IMR-90 (cell line): Measurements from ENCODE around the gene HPSE2. TPM values are rescaled to one million over a fixed set of nuclear protein-coding genes. Genes with fewer than 3 reads are reported as not detected.

Experiments
- ATAC-seq: fragments of 200-7000 bp; cut with Tn5 transposase; 2 replicates; pipeline ENCODE4 v1.9.1; 2020; ENCODE audit warnings: low read depth, mild to moderate bottlenecking, moderate library complexity
- BruUV-seq: library from RNA; stranded (reverse); fragments of 400-500 nt; replicated peaks from 2 replicates; lab custom pipeline; 2021; lab: Mats Ljungman, UMichigan
- CTCF ChIA-PET: fragments of 300-600 bp; formaldehyde crosslinking; extraction: SDS; loops from one replicate; lab custom pipeline; 2021; ENCODE audit warnings: antibody characterized with exemption; lab: Yijun Ruan, JAX
- POLR2A ChIA-PET: fragments of 300-600 bp; sonication (Branson Sonifier 250); formaldehyde crosslinking; loops from one replicate; lab custom pipeline; 2022; ENCODE audit warnings: antibody characterized with exemption; ENCODE audit not compliant: unreplicated experiment; lab: Charles Lee
- DNase-seq: peaks from one replicate; pipeline ENCODE4 v3.0.0; 2013
- H2AFZ ChIP-seq: replicated peaks from 2 replicates; pipeline ENCODE3; 2013; ENCODE audit warnings: low read length, mild to moderate bottlenecking; ENCODE audit not compliant: poor library complexity
- H2AK5ac ChIP-seq: 2 replicates; pipeline ENCODE4 v1.6.1; 2013; ENCODE audit warnings: low read depth, low read length, inconsistent platforms
- H2AK9ac ChIP-seq: replicated peaks from 2 replicates; pipeline ENCODE3; 2013; ENCODE audit warnings: mild to moderate bottlenecking, low read depth, low read length, moderate library complexity; ENCODE audit not compliant: poor library complexity
- H2BK120ac ChIP-seq: 2 replicates; pipeline ENCODE4 v1.6.1; 2013; ENCODE audit warnings: low read depth, low read length, inconsistent platforms
- H2BK15ac ChIP-seq: 3 replicates; pipeline ENCODE4 v1.6.1; 2013; ENCODE audit warnings: low read depth, low read length, inconsistent platforms
- H2BK20ac ChIP-seq: 2 replicates; pipeline ENCODE4 v1.6.1; 2013; ENCODE audit warnings: low read depth, mild to moderate bottlenecking, inconsistent platforms, low read length, moderate library complexity
- H2BK5ac ChIP-seq: 2 replicates; pipeline ENCODE4 v1.6.1; 2013; ENCODE audit warnings: mild to moderate bottlenecking, low read depth, low read length, inconsistent platforms; ENCODE audit not compliant: poor library complexity, severe bottlenecking
- H3K14ac ChIP-seq: replicated peaks from 2 replicates; pipeline ENCODE4 v1.6.1; 2013; ENCODE audit warnings: low read depth, low read length, inconsistent platforms
- H3K18ac ChIP-seq: 2 replicates; pipeline ENCODE4 v1.6.1; 2013; ENCODE audit warnings: low read depth, low read length, control low read depth
- H3K23ac ChIP-seq: 2 replicates; pipeline ENCODE4 v1.6.1; 2013; ENCODE audit warnings: low read depth, low read length, inconsistent platforms
- H3K27ac ChIP-seq: 2 replicates; pipeline ENCODE4 v1.5.1; 2013; ENCODE audit warnings: mild to moderate bottlenecking, control low read depth, low read length; ENCODE audit not compliant: insufficient read depth
- H3K27me3 ChIP-seq: 2 replicates; pipeline ENCODE4 v1.6.1; 2013; ENCODE audit warnings: low read length; ENCODE audit not compliant: control insufficient read depth, insufficient read depth
- H3K36me3 ChIP-seq: 2 replicates; pipeline ENCODE4 v1.6.1; 2013; ENCODE audit warnings: low read length, mixed read lengths; ENCODE audit not compliant: control insufficient read depth, insufficient read depth
- H3K4ac ChIP-seq: 2 replicates; pipeline ENCODE4 v1.6.1; 2013; ENCODE audit warnings: low read depth, low read length, inconsistent platforms
- H3K4me1 ChIP-seq: 2 replicates; pipeline ENCODE4 v1.6.1; 2013; ENCODE audit warnings: low read length, mixed read lengths; ENCODE audit not compliant: control insufficient read depth, insufficient read depth
- H3K4me2 ChIP-seq: 2 replicates; pipeline ENCODE4 v1.6.1; 2013; ENCODE audit warnings: low read depth, mild to moderate bottlenecking, control low read depth, low read length, moderate library complexity
- H3K4me3 ChIP-seq: 2 replicates; pipeline ENCODE4 v1.5.1; 2013; ENCODE audit warnings: low read depth, mild to moderate bottlenecking, control low read depth, low read length, moderate library complexity; ENCODE audit not compliant: insufficient read depth
- H3K56ac ChIP-seq: 2 replicates; pipeline ENCODE4 v1.6.1; 2013; ENCODE audit warnings: low read length, inconsistent platforms; ENCODE audit not compliant: insufficient read depth; ENCODE audit errors: extremely low read depth
- H3K79me1 ChIP-seq, 2 experiments: 2 replicates each; pipeline ENCODE4 v1.6.1; 2013; ENCODE audit warnings: low read length in 2 of 2, inconsistent platforms in 1 of 2, low read depth in 1 of 2
- H3K9ac ChIP-seq: 2 replicates; pipeline ENCODE4 v1.6.1; 2013; ENCODE audit warnings: low read depth, low read length, control low read depth
- H3K9me1 ChIP-seq: 2 replicates; pipeline ENCODE4 v1.6.1; 2013; ENCODE audit warnings: low read length, inconsistent platforms; ENCODE audit not compliant: insufficient read depth
- H3K9me3 ChIP-seq: 2 replicates; pipeline ENCODE4 v1.6.1; 2013; ENCODE audit warnings: low read length; ENCODE audit not compliant: control insufficient read depth, insufficient read depth
- H4K20me1 ChIP-seq: 2 replicates; pipeline ENCODE4 v1.6.1; 2013; ENCODE audit warnings: low read length, inconsistent platforms; ENCODE audit not compliant: insufficient read depth
- H4K5ac ChIP-seq: 2 replicates; pipeline ENCODE4 v1.6.1; 2013; ENCODE audit warnings: mild to moderate bottlenecking, low read depth, low read length, control low read depth
- H4K8ac ChIP-seq, 2 experiments: 2 replicates each; pipeline ENCODE4 v1.6.1; 2013; ENCODE audit warnings: low read depth in 2 of 2, low read length in 2 of 2, control low read depth in 1 of 2, inconsistent platforms in 1 of 2
- H4K91ac ChIP-seq: 2 replicates; pipeline ENCODE4 v1.6.1; 2013; ENCODE audit warnings: low read depth, low read length, inconsistent platforms; ENCODE audit not compliant: insufficient read depth
- BHLHE40 ChIP-seq: fragments of 150-350 bp; IDR thresholded peaks from 2 replicates; pipeline ENCODE4 v1.6.1; 2016; ENCODE audit warnings: mild to moderate bottlenecking, low read depth, low read length
- CEBPB ChIP-seq: IDR thresholded peaks from 2 replicates; pipeline ENCODE4 v1.6.1; 2012; ENCODE audit warnings: low read depth, low read length, improper control_type of control experiment
- FOS ChIP-seq: fragments of 150-350 bp; IDR thresholded peaks from 2 replicates; pipeline ENCODE4 v1.6.1; 2016; ENCODE audit warnings: low read depth, low read length
- MAZ ChIP-seq: IDR thresholded peaks from 2 replicates; pipeline ENCODE4 v1.6.1; 2012; ENCODE audit warnings: low read depth, mild to moderate bottlenecking, low read length, improper control_type of control experiment, moderate library complexity, borderline replicate concordance
- NFE2L2 ChIP-seq: fragments of 150-350 bp; IDR thresholded peaks from 2 replicates; pipeline ENCODE4 v1.6.1; 2016; ENCODE audit warnings: low read depth, mild to moderate bottlenecking, low read length
- POLR2A ChIP-seq: IDR thresholded peaks from 2 replicates; pipeline ENCODE4 v1.6.1; 2012; ENCODE audit warnings: mild to moderate bottlenecking, low read depth, low read length
- RAD21 ChIP-seq: IDR thresholded peaks from 2 replicates; pipeline ENCODE4 v1.6.1; 2012; ENCODE audit warnings: low read length, improper control_type of control experiment
- RCOR1 ChIP-seq: IDR thresholded peaks from 2 replicates; pipeline ENCODE4 v1.6.1; 2012; ENCODE audit warnings: mild to moderate bottlenecking, low read length, improper control_type of control experiment; ENCODE audit not compliant: insufficient replicate concordance
- RFX5 ChIP-seq: IDR thresholded peaks from 2 replicates; pipeline ENCODE4 v1.8.0; 2012; ENCODE audit warnings: low read depth, mild to moderate bottlenecking, low read length, moderate library complexity
- WGBS, 2 experiments: methylation state at CpG; one replicate each; pipeline versions ENCODE4 v1.1.5 to v1.1.7; 2013; ENCODE audit warnings: missing lambda C conversion rate in 2 of 2; ENCODE audit not compliant: insufficient read length in 1 of 2; ENCODE audit errors: extremely low coverage in 2 of 2; 5-methylcytosine and 5-hydroxymethylcytosine counted together
- dilution Hi-C: fragments of 300-500 bp; cut with HindIII; formaldehyde crosslinking; loops from one replicate; pipeline ENCODE4 v1.14.3; 2018; ENCODE audit warnings: low sequenced_read_pairs; ENCODE audit not compliant: unreplicated experiment
- in situ Hi-C: fragments of 300-500 bp; cut with MboI; formaldehyde crosslinking; loops from 3 replicates; pipeline ENCODE4 v1.14.3; 2019; ENCODE audit warnings: low sequenced_read_pairs, inconsistent platforms, mixed read lengths
- intact Hi-C: fragments of 100-400 bp; cut with micrococcal nuclease; formaldehyde crosslinking; loops from 2 replicates; pipeline ENCODE4 v1.10.0; 2022
- polyA plus RNA-seq, 3 experiments: library from polyadenylated mRNA; depleted of rRNA; stranded (reverse); fragments of >200 nt; gene quantifications; 2 replicates each; pipeline ENCODE4 v1.2.3, GENCODE V29; 2012; ENCODE audit warnings: low replicate concordance in 1 of 3
- total RNA-seq: library from RNA; depleted of rRNA; stranded (reverse); fragments of >200 nt; gene quantifications from 2 replicates; pipeline ENCODE4 v1.2.3, GENCODE V29; 2012
- TF ChIP-seq, protein P1 (sequence below): conservative IDR thresholded peaks from 2 replicates; pipeline ENCODE4 v1.5.1; 2012; ENCODE audit warnings: mild to moderate bottlenecking, low read depth, low read length, improper control_type of control experiment
- TF ChIP-seq, protein P2 (sequence below): fragments of 150-350 bp; IDR thresholded peaks from 2 replicates; pipeline ENCODE4 v1.6.1; 2017; ENCODE audit warnings: mild to moderate bottlenecking, antibody characterized with exemption, low read length, low read depth
- TF ChIP-seq, protein P3 (sequence below): fragments of 150-350 bp; IDR thresholded peaks from 2 replicates; pipeline ENCODE4 v1.6.1; 2016; ENCODE audit warnings: low read depth, mild to moderate bottlenecking, low read length, moderate library complexity, borderline replicate concordance

HPSE2 gene
- total and polyA plus RNA-seq, 2 of the 4 experiments (the other 2 are of a cell fraction): not detected

DNA sequence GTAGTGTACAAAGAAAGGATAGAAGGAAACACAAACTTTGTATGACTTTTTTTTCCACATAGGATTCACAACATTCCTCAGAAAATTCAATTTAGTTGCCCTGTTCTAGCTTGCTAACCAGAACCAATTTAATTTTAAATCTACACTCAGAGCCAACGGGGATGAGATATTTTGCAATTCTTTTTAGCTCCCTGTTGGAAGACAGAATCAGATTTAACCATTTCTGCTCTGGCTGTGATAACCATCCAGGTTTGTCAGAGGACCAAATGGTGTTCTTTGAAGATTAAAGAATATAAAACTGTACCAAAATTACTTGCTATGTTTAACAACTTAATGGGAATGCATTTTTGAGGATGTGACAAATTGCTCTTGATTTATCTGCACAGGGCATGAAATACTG, 319.7 kb downstream of the HPSE2 start:
- Histone ChIP-seq H3K4me3 (no peak overlapping the region), H3K18ac (no peak overlapping the region), H3K23ac (no peak overlapping the region), H3K4me2 (no peak overlapping the region), H3K9ac (no peak overlapping the region), H2BK120ac (no peak overlapping the region), H2AK5ac (no peak overlapping the region), H3K27ac (no peak overlapping the region), H2BK15ac (no peak overlapping the region), H2AFZ (no peak overlapping the region), H3K79me1 (no peaks in the 10 kb centered on the region), H2BK20ac (no peak overlapping the region), H3K9me1 (peaks cover 6% of the 10 kb centered on the region; the same call in 1 of the 2 replicates), H3K56ac (no peak overlapping the region), H4K20me1 (no peaks in the 10 kb centered on the region), H3K4me1 (peaks cover 5% of the 10 kb centered on the region), H3K36me3 (no peaks in the 10 kb centered on the region), H3K14ac (no peak overlapping the region), H3K27me3 (no peaks in the 10 kb centered on the region), H3K4ac (no peak overlapping the region), H4K8ac (no peak overlapping the region), H2BK5ac (no peak overlapping the region), H3K9me3 (no peaks in the 10 kb centered on the region), H2AK9ac (no peak overlapping the region), H4K91ac (no peak overlapping the region), H4K5ac (no peak overlapping the region)
- no peak for DNase-seq
- POLR2A ChIA-PET: no interaction called here
- no peak for ATAC-seq
- dilution Hi-C loops (no loop called here), intact Hi-C loops (no loop called here), in situ Hi-C loops (no loop called here)
- WGBS, 2 experiments: 38% methylated on average over 1 of the region's 1 CpG; no CpG with 5 or more reads in 1 of the 2 experiments
- no TSS peak for BruUV-seq
- CTCF ChIA-PET: no interaction called here
- TF ChIP-seq BHLHE40: no peak
- TF ChIP-seq RFX5: no peak
- no peak for TF ChIP-seq FOS
- TF ChIP-seq, protein P1, sequence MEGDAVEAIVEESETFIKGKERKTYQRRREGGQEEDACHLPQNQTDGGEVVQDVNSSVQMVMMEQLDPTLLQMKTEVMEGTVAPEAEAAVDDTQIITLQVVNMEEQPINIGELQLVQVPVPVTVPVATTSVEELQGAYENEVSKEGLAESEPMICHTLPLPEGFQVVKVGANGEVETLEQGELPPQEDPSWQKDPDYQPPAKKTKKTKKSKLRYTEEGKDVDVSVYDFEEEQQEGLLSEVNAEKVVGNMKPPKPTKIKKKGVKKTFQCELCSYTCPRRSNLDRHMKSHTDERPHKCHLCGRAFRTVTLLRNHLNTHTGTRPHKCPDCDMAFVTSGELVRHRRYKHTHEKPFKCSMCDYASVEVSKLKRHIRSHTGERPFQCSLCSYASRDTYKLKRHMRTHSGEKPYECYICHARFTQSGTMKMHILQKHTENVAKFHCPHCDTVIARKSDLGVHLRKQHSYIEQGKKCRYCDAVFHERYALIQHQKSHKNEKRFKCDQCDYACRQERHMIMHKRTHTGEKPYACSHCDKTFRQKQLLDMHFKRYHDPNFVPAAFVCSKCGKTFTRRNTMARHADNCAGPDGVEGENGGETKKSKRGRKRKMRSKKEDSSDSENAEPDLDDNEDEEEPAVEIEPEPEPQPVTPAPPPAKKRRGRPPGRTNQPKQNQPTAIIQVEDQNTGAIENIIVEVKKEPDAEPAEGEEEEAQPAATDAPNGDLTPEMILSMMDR: no peak
- TF ChIP-seq, protein P2, sequence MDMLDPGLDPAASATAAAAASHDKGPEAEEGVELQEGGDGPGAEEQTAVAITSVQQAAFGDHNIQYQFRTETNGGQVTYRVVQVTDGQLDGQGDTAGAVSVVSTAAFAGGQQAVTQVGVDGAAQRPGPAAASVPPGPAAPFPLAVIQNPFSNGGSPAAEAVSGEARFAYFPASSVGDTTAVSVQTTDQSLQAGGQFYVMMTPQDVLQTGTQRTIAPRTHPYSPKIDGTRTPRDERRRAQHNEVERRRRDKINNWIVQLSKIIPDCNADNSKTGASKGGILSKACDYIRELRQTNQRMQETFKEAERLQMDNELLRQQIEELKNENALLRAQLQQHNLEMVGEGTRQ: no peak
- no peak for TF ChIP-seq NFE2L2
- TF ChIP-seq, protein P3, sequence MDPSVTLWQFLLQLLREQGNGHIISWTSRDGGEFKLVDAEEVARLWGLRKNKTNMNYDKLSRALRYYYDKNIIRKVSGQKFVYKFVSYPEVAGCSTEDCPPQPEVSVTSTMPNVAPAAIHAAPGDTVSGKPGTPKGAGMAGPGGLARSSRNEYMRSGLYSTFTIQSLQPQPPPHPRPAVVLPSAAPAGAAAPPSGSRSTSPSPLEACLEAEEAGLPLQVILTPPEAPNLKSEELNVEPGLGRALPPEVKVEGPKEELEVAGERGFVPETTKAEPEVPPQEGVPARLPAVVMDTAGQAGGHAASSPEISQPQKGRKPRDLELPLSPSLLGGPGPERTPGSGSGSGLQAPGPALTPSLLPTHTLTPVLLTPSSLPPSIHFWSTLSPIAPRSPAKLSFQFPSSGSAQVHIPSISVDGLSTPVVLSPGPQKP: no peak
- no peak for TF ChIP-seq RAD21
- TF ChIP-seq RCOR1: no peak
- no peak for TF ChIP-seq POLR2A
- no peak for TF ChIP-seq CEBPB
- TF ChIP-seq MAZ: no peak
